Colonic mucosa (tissue), 4 donors: Measurements from ENCODE around the gene KCNE4. TPM values are rescaled to one million over a fixed set of nuclear protein-coding genes. Genes with fewer than 3 reads are reported as not detected.

Source experiments
- DNase-seq: peaks from one replicate; pipeline ENCODE4 v3.0.0-alpha.2; 2020
- H3K27ac ChIP-seq: fragments of 200-600 bp; one replicate; pipeline ENCODE4 v1.8.0; 2021
- H3K27me3 ChIP-seq: fragments of 200-600 bp; one replicate; pipeline ENCODE4 v1.8.0; 2021
- H3K36me3 ChIP-seq: fragments of 200-600 bp; one replicate; pipeline ENCODE4 v1.8.0; 2021
- H3K4me1 ChIP-seq: fragments of 200-600 bp; one replicate; pipeline ENCODE4 v1.8.0; 2021; ENCODE audit warnings: mild to moderate bottlenecking
- H3K4me3 ChIP-seq: fragments of 200-600 bp; one replicate; pipeline ENCODE4 v1.8.0; 2021
- H3K9ac ChIP-seq, 2 donors: one replicate each; pipeline ENCODE4 v1.7.0; 2013; ENCODE audit warnings: control low read depth in 2 of 2, low read depth in 2 of 2, low read length in 2 of 2
- H3K9me3 ChIP-seq: fragments of 200-600 bp; one replicate; pipeline ENCODE4 v1.8.0; 2021
- intact Hi-C: fragments of 100-400 bp; cut with DNase I; formaldehyde crosslinking; loops from one replicate; pipeline ENCODE4 v1.14.1; 2022
- total RNA-seq, 2 donors: library from RNA; stranded (reverse); fragmentation: NEBNext Ultra II Directional in 1 of 2; extraction: Animal tissue kit (Norgen Biotek cat#: 25700) in 1 of 2; gene quantifications; one replicate each; pipeline ENCODE4 v1.2.1, GENCODE V29; 2021
- TF ChIP-seq, protein P1 (sequence below): fragments of 200-600 bp; IDR thresholded peaks from one replicate; pipeline ENCODE4 v1.8.0; 2022; ENCODE audit warnings: antibody characterized with exemption, mild to moderate bottlenecking
- donor health status: healthy.
- donor health status: DM: no; HTN: no; CAD: no.
- donor health status: DM: no; HTN: no; CAD: no.

The KCNE4 gene, protein sequence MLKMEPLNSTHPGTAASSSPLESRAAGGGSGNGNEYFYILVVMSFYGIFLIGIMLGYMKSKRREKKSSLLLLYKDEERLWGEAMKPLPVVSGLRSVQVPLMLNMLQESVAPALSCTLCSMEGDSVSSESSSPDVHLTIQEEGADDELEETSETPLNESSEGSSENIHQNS
- 1 to 10 TPM in 1 of 2 donors, under 1 TPM in 1; 0.42 to 2.1 TPM for total RNA-seq

DNA sequence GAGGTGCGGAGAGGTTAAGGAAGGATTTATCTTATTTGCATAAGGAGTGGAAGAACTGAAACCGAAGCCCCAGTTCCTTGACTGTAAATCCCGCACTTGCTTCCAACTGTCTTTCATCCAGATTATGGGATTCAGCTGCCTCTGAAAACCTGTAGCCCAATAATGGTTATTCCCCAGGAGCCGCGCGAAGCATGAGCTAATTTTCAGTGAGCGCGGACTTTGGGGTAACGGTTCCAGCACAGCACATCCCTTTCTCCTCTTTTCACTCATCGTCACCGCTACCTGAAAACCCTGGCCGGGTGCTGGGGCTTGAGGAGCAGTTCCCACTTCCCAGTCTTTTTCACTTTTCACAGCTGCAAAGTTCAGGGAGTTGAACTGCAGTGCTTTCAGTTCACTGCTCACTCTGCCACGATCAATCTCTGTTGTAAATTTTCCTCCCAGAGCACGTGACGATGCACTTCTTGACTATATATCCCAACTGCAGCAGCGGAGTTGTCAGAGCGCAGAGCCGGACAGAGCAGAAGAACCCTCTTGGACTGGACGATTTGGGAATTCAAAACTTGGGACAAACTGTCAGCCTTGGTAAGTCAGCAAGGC, at the start of gene KCNE4:
TSS of gene KCNE4 (plus strand) at position 498 of the 597 bp plus-strand sequence. CDS start 641 bp downstream, outside the sequence.
- TF ChIP-seq, protein P1, sequence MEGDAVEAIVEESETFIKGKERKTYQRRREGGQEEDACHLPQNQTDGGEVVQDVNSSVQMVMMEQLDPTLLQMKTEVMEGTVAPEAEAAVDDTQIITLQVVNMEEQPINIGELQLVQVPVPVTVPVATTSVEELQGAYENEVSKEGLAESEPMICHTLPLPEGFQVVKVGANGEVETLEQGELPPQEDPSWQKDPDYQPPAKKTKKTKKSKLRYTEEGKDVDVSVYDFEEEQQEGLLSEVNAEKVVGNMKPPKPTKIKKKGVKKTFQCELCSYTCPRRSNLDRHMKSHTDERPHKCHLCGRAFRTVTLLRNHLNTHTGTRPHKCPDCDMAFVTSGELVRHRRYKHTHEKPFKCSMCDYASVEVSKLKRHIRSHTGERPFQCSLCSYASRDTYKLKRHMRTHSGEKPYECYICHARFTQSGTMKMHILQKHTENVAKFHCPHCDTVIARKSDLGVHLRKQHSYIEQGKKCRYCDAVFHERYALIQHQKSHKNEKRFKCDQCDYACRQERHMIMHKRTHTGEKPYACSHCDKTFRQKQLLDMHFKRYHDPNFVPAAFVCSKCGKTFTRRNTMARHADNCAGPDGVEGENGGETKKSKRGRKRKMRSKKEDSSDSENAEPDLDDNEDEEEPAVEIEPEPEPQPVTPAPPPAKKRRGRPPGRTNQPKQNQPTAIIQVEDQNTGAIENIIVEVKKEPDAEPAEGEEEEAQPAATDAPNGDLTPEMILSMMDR = no peak
- no peaks in the 10 kb centered on the region for H3K36me3 ChIP-seq
- no peaks in the 10 kb centered on the region for H3K27me3 ChIP-seq
- no peaks in the 10 kb centered on the region for H3K9me3 ChIP-seq
- peak within 1 kb of the TSS; percentile 55 for H3K27ac ChIP-seq
- intact Hi-C loops = no loop called here
- peak within 1 kb of the TSS; percentile 58 to 72 for H3K9ac ChIP-seq
- H3K4me1 ChIP-seq = no peaks in the 10 kb centered on the region
- DNase-seq = peak; percentile 42
- H3K4me3 ChIP-seq = peak within 1 kb of the TSS; percentile 32

DNA sequence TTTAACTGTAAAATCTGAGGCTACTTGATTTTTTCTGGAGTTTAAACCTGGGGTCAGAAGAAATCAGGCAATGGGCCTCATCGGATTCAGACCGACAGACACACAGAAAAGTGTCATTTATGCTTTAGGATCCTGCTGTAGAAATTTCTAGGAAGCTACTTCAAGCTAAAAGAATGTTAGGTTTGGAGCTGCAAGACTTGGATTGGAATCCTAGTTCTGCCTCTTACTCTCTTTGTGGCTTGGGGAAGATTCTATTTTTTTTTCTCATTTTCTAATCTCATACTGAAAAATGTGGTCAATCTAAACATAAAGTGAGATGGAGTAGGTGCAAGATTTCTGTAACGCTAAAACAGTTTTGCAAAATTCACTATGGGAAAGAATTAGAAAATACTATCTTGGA, 48.8 kb upstream of the KCNE4 start:
- no peak overlapping the region for H3K9ac ChIP-seq
- no peaks in the 10 kb centered on the region for H3K36me3 ChIP-seq
- TF ChIP-seq, protein P1 = no peak
- no peak overlapping the region for H3K4me3 ChIP-seq
- no peaks in the 10 kb centered on the region for H3K9me3 ChIP-seq
- H3K27ac ChIP-seq = no peak overlapping the region
- H3K27me3 ChIP-seq = no peaks in the 10 kb centered on the region
- intact Hi-C loops = no loop called here
- no peaks in the 10 kb centered on the region for H3K4me1 ChIP-seq
- no peak for DNase-seq

DNA sequence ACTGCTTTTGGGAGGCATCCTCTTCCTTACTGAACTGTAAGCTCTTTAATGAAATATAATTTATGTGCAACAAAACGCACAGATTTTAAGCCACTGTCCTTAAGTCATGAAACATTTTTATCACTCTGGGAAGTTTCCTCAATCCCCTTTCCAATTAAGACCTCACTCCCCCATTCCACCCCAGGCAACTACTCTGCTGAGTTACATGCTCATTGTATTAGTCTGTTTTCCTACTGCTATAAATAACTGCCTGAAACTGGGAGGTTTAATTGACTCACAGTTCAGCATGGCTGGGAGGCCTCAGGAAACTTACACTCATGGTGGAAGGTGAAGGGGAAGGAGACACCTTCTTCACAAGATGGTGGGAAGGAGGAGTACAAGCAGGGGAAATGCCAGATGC, 46.5 kb upstream of the KCNE4 start:
- H3K27me3 ChIP-seq = no peaks in the 10 kb centered on the region
- H3K4me3 ChIP-seq = no peak overlapping the region
- no peak overlapping the region for H3K27ac ChIP-seq
- intact Hi-C loops = no loop called here
- no peaks in the 10 kb centered on the region for H3K4me1 ChIP-seq
- TF ChIP-seq, protein P1 = no peak
- H3K9ac ChIP-seq = no peak overlapping the region
- no peaks in the 10 kb centered on the region for H3K9me3 ChIP-seq
- no peaks in the 10 kb centered on the region for H3K36me3 ChIP-seq
- no peak for DNase-seq

DNA sequence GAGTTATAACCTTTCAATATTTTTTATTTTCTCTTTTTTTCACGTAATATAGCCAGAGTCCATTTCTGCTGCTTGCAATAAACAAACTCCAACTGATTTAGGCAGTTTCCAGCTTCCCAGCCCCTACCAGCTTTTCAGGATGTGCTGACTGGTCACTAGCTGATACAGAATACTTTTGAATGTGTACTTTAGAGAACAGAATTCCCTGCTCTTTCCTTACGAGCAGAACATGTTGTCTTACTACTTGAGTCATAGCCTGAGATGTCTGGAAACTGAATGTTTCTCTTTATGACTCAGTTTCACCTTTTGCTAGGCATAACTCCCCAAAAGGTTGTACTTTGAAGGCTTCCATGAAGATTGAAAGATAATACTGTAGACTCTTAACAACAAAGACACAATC, 44.5 kb upstream of the KCNE4 start:
- no peaks in the 10 kb centered on the region for H3K9me3 ChIP-seq
- intact Hi-C loops = no loop called here
- no peaks in the 10 kb centered on the region for H3K27me3 ChIP-seq
- no peak overlapping the region for H3K27ac ChIP-seq
- H3K4me1 ChIP-seq = no peaks in the 10 kb centered on the region
- H3K4me3 ChIP-seq = no peak overlapping the region
- no peak for DNase-seq
- H3K36me3 ChIP-seq = no peaks in the 10 kb centered on the region
- TF ChIP-seq, protein P1 = no peak
- no peak overlapping the region for H3K9ac ChIP-seq

DNA sequence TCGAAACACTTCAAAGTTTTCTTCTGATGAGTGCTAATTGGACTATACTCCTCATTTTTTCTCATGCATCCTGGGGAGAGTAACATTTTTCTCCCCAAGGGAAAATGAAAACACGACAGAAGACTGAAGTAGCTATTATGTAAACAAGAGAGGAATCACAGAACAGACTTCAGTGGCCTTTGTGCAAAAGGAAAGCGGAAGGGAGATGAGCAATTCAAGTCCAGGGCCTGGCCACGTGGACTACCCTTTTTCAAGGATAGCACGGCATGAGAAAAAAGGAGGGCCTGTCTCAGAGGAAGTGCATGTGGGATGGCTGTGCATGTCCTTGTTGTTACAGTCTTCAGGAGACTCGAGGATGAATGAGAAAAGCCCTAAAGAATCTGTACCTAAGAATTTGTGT, 43.8 kb upstream of the KCNE4 start:
- Histone ChIP-seq H3K9ac (no peak overlapping the region), H3K4me3 (no peak overlapping the region), H3K27me3 (no peaks in the 10 kb centered on the region), H3K4me1 (no peaks in the 10 kb centered on the region), H3K27ac (no peak overlapping the region), H3K9me3 (no peaks in the 10 kb centered on the region), H3K36me3 (no peaks in the 10 kb centered on the region)
- no peak for DNase-seq
- TF ChIP-seq, protein P1 = no peak
- intact Hi-C loops = no loop called here
